ENCODE measurements around the gene TRIM34. TPM values are rescaled to one million over a fixed set of nuclear protein-coding genes. Genes with fewer than 3 reads are reported as not detected.
"Not testable (repeated sequence)": the region's sequence is repeated elsewhere in the genome, so short reads cannot be mapped to it uniquely, and the experiment has no call there.

The TRIM34 gene, protein sequence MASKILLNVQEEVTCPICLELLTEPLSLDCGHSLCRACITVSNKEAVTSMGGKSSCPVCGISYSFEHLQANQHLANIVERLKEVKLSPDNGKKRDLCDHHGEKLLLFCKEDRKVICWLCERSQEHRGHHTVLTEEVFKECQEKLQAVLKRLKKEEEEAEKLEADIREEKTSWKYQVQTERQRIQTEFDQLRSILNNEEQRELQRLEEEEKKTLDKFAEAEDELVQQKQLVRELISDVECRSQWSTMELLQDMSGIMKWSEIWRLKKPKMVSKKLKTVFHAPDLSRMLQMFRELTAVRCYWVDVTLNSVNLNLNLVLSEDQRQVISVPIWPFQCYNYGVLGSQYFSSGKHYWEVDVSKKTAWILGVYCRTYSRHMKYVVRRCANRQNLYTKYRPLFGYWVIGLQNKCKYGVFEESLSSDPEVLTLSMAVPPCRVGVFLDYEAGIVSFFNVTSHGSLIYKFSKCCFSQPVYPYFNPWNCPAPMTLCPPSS
- 0.81 and 2.4 TPM in 2 replicates for total RNA-seq
- polyA plus RNA-seq: 1.6 and 2.4 TPM in 2 replicates

DNA sequence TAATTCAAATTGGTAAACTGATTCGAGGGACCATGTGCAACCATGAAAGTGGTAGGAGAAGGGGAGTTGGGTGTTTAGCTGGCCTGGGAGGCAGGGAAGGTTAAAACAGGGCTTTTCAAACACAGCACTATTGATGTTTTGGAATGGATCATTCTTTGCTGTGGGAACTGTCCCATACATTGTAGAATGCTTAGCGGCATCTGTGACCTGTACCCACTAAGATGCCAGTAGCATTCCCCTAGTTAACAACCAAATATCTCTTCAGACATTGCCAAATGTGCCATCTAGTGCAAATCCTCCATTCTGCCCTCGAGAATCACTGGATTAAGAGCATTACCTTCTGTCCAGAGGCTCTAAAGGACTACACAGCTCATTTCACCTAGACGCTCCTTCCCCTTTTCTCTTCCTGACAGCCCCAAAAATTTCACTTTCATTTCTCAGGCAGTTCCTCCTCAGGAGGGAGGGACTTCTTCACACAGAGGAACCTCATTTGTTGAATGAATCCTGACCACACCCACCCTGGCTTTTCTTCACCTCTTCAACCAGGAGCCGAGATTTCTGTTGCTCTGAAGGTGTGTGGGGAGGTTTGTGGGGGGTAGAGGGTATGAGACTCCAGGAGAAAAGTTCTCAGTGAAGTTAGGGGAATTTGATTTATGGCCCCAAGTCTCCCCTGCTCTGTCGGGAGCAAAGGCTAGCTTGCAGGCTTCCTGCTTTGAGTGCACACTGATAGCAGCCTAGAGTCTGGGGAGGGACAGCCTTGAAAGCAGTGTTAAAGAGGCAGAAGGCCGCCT is at the start of gene TRIM34:
TRIM34 (plus strand) TSS at position 513 of the 791 bp plus-strand sequence. CDS start 7,331 bp downstream, outside the sequence.
- H3K4me3 ChIP-seq: peak within 1 kb of the TSS; percentile 24
- H3K9me3 ChIP-seq (ENCODE audit: low read depth): no peaks in the 10 kb centered on the region
- TF ChIP-seq, protein P1, sequence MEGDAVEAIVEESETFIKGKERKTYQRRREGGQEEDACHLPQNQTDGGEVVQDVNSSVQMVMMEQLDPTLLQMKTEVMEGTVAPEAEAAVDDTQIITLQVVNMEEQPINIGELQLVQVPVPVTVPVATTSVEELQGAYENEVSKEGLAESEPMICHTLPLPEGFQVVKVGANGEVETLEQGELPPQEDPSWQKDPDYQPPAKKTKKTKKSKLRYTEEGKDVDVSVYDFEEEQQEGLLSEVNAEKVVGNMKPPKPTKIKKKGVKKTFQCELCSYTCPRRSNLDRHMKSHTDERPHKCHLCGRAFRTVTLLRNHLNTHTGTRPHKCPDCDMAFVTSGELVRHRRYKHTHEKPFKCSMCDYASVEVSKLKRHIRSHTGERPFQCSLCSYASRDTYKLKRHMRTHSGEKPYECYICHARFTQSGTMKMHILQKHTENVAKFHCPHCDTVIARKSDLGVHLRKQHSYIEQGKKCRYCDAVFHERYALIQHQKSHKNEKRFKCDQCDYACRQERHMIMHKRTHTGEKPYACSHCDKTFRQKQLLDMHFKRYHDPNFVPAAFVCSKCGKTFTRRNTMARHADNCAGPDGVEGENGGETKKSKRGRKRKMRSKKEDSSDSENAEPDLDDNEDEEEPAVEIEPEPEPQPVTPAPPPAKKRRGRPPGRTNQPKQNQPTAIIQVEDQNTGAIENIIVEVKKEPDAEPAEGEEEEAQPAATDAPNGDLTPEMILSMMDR (IDR thresholded peaks at IDR 0.05; ENCODE audit: low read depth, low read length): no peak
- peak; percentile 40 to 72 for DNase-seq (ENCODE audit: low read depth in 1 of 2, low spot score in 1 of 2)
- no peaks in the 10 kb centered on the region for H3K36me3 ChIP-seq
- H3K27me3 ChIP-seq: no peaks in the 10 kb centered on the region
- no peak within 1 kb of the TSS for H3K27ac ChIP-seq
- H3K4me1 ChIP-seq (ENCODE audit: low read depth): peaks cover 27% of the 10 kb centered on the region

DNA sequence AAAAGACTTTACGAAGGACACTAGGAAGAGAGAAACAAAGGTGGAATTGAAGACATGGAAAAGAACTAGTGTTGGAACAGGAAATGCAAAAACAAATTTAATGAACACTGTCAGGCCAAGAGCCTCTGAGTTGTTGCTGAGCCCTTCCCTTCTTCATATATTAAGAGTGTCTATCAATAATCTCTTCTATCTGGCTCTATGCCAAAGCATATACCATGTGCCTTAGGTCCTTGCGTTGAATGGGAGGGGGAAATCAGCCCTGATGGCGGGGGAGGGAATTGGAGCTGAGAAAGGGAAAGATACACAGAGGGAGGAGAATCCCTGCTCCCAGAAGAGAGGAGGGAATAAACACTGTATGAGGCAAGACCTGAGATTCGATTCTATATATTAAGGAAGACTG is 49.6 kb upstream of the TRIM34 start:
- Histone ChIP-seq H3K9me3 (ENCODE audit: low read depth) (no peaks in the 10 kb centered on the region), H3K36me3 (no peaks in the 10 kb centered on the region), H3K27ac (no peak overlapping the region), H3K4me3 (no peak overlapping the region), H3K4me1 (ENCODE audit: low read depth) (no peaks in the 10 kb centered on the region), H3K27me3 (no peaks in the 10 kb centered on the region)
- TF ChIP-seq, protein P1 (IDR thresholded peaks at IDR 0.05; ENCODE audit: low read depth, low read length): no peak
- no peak for DNase-seq (ENCODE audit: low read depth in 1 of 2, low spot score in 1 of 2)

DNA sequence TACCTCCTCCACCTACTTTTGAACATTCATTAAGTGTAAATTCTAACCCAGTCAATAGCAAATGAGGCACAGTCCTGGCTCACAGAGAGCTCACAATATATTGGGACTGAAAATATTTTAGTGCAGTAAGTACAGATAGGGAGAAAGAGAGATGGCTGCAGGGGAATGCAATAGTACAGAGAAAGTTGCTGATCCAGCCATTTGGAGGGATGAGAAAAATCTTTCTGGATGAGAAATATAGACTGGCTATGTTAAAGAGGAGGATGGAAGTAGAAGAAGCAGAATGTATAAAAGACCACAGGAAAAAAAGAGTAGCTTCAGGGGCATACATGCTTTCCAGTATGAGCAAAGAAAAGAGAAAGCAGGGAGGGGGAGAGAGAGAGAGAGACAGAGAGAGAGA is 47.7 kb upstream of the TRIM34 start:
- Histone ChIP-seq H3K27ac (no peak overlapping the region), H3K27me3 (no peaks in the 10 kb centered on the region), H3K36me3 (no peaks in the 10 kb centered on the region), H3K4me3 (no peak overlapping the region), H3K4me1 (ENCODE audit: low read depth) (no peaks in the 10 kb centered on the region), H3K9me3 (ENCODE audit: low read depth) (no peaks in the 10 kb centered on the region)
- TF ChIP-seq, protein P1 (IDR thresholded peaks at IDR 0.05; ENCODE audit: low read depth, low read length): no peak
- no peak for DNase-seq (ENCODE audit: low read depth in 1 of 2, low spot score in 1 of 2)

DNA sequence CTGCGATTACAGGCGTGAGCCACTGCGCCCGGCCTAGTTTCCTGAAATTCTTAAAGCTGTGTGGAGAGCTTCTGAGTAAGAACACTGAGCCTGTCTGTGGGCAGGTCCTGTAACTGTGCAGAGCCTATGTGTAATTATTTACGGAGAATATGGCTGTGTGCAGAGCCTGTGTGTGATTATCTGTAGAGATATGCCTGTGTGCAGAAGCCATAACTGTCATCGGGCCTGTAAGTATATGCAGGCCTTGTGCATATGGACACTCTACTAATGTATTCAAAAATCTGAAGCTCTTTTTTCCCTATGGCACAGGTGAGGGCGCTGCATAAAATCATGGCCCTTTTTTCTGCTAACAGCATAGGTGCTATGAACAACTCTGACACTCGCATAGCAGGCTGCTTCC is 44.2 kb upstream of the TRIM34 start, which contains the start of gene OR52B6:
OR52B6 (plus strand) TSS at position 301 of the 400 bp plus-strand sequence; CDS start at position 301, 0 bp downstream.
- no peak within 1 kb of the TSS for H3K4me3 ChIP-seq
- TF ChIP-seq, protein P1 (IDR thresholded peaks at IDR 0.05; ENCODE audit: low read depth, low read length): no peak
- H3K27ac ChIP-seq: no peak within 1 kb of the TSS
- no peaks in the 10 kb centered on the region for H3K9me3 ChIP-seq (ENCODE audit: low read depth)
- no peaks in the 10 kb centered on the region for H3K27me3 ChIP-seq
- H3K36me3 ChIP-seq: no peaks in the 10 kb centered on the region
- no peaks in the 10 kb centered on the region for H3K4me1 ChIP-seq (ENCODE audit: low read depth)
- DNase-seq (ENCODE audit: low read depth in 1 of 2, low spot score in 1 of 2): no peak

DNA sequence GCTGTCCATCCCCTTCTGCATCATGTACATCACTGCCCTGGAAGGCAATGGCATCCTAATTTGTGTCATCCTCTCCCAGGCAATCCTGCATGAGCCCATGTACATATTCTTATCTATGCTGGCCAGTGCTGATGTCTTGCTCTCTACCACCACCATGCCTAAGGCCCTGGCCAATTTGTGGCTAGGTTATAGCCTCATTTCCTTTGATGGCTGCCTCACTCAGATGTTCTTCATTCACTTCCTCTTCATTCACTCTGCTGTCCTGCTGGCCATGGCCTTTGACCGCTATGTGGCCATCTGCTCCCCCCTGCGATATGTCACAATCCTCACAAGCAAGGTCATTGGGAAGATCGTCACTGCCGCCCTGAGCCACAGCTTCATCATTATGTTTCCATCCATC is 43.8 kb upstream of the TRIM34 start:
- no peak for DNase-seq (ENCODE audit: low read depth in 1 of 2, low spot score in 1 of 2)
- Histone ChIP-seq H3K9me3 (ENCODE audit: low read depth) (no peaks in the 10 kb centered on the region), H3K36me3 (no peaks in the 10 kb centered on the region), H3K27me3 (no peaks in the 10 kb centered on the region), H3K27ac (no peak overlapping the region), H3K4me3 (no peak overlapping the region), H3K4me1 (ENCODE audit: low read depth) (no peaks in the 10 kb centered on the region)
- TF ChIP-seq, protein P1 (IDR thresholded peaks at IDR 0.05; ENCODE audit: low read depth, low read length): no peak

DNA sequence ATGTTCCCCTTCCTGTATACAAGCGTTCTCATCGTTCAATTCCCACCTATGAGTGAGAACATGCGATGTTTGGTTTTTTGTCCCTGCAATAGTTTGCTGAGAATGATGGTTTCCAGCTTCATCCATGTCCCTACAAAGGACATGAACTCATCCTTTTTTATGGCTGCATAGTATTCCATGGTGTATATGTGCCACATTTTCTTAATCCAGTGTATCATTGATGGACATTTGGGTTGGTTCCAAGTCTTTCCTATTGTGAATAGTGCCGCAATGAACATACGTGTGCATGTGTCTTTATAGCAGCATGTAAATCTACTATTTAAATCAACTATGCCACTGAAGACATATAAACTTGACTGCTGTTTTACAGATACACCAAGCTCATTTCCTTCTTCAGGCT is 40.3 kb upstream of the TRIM34 start:
- H3K27ac ChIP-seq; H3K4me1 ChIP-seq (ENCODE audit: low read depth); DNase-seq (ENCODE audit: low read depth in 1 of 2, low spot score in 1 of 2): not testable (repeated sequence)

DNA sequence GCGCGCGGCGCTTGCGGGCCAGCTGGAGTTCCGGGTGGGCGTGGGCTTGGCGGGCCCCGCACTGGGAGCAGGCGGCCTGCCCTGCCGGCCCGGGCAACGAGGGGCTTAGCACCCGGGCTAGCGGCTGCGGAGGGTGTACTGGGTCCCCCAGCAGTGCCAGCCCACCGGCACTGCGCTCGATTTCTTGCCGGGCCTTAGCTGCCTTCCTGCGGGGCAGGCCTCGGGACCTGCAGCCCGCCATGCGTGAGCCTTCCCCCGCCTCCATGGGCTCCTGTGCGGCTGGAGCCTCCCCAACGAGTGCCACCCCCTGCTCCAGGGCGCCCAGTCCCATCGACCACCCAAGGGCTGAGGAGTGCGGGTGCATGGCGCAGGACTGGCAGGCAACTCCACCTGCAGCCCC is 34.9 kb upstream of the TRIM34 start:
- H3K36me3 ChIP-seq; H3K27ac ChIP-seq; H3K9me3 ChIP-seq (ENCODE audit: low read depth); H3K27me3 ChIP-seq; H3K4me1 ChIP-seq (ENCODE audit: low read depth); H3K4me3 ChIP-seq; DNase-seq (ENCODE audit: low read depth in 1 of 2, low spot score in 1 of 2): not testable (repeated sequence)

More for the DNA sequence above, 40.3 kb upstream of the TRIM34 start:
- H3K4me3 ChIP-seq; H3K36me3 ChIP-seq; H3K9me3 ChIP-seq (ENCODE audit: low read depth); H3K27me3 ChIP-seq: not testable (repeated sequence)
